COLO668 (cell line): ENCODE results near the gene ARID1A.
"Not testable (repeated sequence)": the region's sequence is repeated elsewhere in the genome, so short reads cannot be mapped to it uniquely, and the experiment has no call there.

Experiments
- DNase-seq: peaks from one replicate; lab custom pipeline; 2025; ENCODE audit not compliant: unreplicated experiment; lab: John Stamatoyannopoulos, UW

ARID1A gene

DNA sequence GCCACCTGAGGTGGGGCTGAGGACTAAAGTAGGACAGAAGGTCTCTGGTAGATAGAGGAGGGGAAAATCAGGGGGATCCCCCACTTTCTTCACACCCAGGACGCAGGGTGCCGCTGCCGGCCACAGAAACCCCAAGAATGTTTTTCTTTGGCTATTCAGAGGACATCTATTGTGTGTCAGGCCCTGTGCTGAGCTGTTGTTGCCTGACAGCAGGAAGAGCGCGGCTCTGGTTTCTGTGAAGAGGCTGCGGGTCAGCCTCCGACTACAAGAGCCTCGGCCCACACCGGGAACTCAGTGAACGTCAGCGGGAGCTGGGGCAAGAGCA lies 91.5 kb downstream of the ARID1A start:
- no peak for DNase-seq

DNA sequence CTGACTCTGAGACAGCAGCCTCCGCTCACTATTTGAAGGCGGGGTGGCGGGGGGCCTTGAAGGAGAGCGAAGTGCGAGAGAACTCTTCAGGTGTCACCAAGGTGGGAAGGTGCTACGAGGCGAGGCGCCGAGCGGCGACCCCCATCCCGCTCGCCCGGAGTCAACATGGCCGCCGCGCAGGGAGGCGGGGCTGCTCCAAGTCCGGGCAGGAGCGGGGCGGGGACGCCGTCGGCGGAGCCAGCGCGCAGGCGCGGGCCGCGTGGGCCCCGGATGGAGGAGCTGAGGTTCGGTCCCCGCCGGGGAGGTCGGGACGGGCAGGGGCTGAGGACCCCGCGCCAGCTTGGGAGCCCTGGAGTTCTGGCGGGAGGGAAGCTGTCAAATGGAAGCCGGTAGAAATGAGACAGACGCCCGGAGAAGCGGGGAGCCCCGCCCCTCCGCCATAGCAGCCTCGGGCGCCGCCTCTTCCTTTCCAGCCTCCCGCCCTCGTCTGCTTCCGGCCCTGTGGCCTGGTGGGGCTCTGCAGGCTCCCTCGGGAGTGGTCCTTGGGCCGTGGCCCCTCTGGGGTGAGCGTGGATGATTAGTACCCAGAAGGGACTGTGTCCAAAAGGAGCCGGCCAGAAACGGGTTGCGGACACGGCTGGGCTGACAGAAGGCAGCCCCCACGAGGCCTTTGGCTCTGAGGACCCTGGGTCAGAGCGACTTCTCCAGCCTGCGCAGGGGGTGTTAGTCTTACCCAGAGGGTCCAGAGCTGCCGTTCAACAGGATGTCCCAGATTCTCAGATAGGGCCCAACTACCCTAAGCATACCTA lies 92.1 kb downstream of the ARID1A start, which contains the start of gene PIGV:
TSS of gene PIGV (plus strand) at position 245 of the 809 bp plus-strand sequence. CDS start 2,866 bp downstream, outside the sequence.
- DNase-seq: peak; percentile 97

DNA sequence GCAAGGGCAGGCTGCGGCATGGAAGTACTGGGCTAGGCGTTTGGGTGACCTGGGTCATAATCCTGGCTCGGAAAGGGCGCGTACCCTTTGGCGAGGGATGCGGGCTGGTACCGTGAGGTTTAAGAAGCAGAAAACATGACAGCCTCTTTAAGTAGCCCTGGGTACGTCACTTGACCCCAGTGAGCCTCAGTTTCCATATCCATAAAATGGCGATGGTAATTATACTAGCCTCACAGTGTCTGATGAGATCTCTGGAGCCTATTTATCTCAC lies 92.6 kb downstream of the ARID1A start:
- DNase-seq: no peak

DNA sequence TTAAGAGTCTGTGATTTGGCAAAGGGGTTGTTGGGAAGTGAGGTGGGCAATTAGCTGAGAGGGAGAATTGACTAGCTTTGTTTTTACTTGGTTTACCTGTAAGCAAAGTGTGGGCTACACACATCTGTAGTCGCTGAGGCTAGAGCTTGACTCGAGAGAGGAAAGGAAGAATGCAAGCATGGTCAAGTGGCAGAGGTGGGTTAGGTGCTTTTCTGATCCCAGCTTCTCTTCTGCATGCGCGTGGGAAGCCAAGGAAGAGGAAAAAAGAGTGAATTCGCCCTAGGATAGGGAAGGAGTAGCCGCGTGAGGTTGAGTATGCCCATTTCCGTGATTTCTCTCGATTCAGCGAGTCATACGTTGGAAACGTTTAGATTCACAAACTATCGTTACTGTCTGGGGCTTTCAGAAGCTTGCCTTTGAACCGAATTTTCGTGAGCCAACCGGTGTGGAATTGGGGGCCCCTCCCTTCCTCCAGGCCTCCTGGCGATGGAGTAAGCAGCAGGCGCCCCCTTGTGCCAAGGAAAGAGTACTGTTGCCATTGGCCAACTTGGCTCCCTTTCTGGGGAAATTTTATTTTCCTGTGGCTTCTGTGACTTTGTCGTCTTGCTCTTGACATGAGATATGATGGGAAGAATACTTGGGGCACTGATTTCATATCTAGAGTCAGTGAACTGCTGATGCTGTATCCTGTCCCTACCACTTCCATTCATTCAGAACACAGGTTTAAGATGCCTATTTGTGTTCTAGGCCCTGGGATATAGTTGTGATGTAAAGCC lies 93.2 kb downstream of the ARID1A start:
- peak; percentile 91 for DNase-seq

DNA sequence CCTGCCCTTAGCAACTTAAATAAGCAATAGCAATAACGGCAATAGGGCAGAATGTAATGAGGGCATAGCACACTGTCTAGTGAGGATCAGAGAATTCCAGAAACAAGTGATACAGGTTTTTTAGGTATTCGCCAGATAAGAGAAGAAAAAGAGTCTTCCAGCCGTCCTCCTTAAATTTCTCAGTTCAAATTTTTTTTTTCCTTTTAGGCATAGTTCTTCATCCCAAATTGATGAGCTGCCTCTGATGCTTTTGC lies 93.7 kb downstream of the ARID1A start:
- DNase-seq: no peak

DNA sequence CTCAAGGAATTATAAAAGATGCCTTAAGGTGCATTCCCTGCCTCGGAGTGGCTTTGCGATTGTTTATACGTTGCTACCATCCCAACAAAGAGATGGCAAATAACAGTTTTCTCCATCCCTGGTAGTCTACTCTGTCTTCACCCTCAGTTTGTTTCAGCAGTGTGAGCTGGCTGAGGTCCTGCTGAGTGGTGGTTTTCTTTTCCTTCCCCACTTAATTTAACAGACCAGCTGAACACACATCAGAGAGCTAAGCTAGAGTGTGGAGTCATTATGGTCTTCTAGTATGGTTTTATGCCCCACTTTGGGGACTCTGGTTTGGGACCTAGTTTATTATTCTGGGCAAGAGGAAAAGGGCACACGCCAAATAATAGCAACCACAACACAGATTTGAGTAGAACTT lies 94.1 kb downstream of the ARID1A start:
- no peak for DNase-seq

DNA sequence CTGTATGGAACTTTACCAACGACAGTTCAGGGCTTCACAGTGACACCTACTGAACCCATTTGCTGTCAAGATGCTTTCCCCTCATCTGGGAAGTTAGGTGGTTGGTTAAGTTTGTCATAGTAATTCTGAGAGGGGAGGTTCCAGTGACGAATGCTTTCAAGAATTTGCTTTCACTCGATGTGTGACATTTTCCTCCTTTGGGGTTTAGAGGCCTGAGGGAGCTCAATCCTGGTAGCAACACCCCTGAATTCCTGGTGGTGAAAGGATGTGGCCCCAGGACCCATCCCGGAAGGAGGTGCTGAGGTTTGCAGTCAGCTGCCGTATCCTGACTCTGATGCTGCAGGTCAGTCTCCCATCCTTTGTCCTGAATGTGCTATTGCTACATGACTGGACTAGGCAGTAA lies 94.7 kb downstream of the ARID1A start:
- no peak for DNase-seq

DNA sequence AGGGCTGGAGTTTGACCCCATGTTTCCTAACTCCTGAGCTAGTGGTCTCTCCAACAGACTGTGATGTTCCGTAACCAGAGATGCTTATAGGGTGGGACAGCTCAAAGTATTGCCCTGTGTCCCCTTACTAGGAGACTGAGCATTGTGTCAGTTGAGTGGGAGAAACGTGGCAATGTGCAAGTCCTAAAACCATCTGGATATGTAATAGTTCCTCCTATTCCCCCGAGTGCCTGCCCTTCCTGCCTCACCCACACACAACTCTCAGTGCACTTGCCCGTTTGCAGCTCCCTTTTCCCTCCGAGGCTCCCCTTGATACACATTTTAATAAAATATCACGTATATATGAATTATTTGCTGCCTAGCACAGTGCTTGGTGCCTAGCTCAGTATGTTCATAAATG lies 95.3 kb downstream of the ARID1A start:
- DNase-seq: no peak

DNA sequence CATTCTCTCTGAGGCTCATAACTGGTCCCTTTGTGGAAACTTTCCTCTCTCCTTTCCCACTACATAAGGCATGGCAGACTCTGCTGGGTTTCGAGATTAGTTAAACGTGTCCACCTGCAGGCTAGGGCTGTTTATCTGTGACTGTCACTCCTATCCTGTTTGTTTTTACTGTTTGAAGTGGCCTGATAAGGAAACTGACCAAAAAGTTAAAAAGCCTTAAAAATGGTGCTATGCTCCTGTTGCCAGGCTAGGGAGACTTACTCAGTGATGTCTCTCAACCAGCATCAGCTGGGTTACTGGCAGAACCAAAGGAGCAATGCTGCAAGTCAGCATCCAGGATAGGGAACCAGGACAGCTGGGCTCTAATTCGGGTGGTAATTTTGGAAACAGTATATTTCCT lies 95.8 kb downstream of the ARID1A start:
- DNase-seq: no peak

DNA sequence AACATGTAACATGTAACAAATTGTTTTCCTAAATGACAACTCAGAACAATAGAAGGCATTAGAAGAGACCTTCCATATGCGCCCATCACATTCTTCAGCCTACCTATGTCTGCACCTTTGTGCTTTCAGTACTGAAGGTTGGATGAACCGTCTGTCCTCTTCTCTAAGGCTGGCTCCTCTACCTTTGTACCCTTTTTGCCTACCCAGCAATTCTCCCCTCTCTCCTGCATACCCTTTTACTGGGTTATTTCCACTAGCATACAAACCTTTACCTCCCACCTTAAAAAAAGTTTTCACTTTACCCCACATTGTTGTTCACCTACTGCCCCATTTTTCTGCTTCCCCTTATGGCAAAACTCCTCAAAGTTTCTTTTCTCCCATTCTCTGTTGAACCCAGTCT lies 97.1 kb downstream of the ARID1A start:
- no peak for DNase-seq

DNA sequence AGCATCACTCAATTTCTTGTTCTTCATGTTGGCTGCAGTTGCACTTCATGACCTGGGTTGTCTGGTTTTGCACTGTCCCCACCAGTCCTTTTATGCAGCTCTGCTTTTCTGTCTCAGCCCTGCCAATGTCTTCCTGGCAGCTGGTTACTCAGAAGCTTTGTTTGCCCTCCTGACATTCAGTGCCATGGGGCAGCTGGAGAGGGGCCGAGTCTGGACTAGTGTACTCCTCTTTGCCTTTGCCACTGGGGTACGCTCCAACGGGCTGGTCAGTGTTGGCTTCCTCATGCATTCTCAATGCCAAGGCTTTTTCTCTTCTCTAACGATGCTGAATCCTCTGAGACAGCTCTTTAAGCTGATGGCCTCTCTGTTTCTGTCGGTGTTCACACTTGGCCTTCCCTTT lies 98.6 kb downstream of the ARID1A start:
- no peak for DNase-seq

DNA sequence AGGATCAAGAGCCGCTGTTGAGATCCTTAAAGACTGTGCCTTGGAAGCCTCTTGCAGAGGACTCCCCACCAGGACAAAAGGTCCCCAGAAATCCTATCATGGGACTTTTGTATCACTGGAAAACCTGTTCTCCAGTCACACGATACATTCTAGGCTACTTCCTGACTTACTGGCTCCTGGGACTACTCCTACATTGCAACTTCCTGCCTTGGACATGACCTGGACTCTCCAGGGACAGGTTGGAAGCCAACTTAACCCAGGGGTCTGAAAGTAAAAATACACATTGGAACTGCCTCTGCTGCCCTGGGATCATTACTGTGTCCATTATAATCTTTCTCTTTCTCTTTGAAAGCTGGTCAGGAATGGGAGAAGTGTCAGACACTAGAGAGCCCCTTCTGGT lies 101.8 kb downstream of the ARID1A start:
- DNase-seq: no peak

DNA sequence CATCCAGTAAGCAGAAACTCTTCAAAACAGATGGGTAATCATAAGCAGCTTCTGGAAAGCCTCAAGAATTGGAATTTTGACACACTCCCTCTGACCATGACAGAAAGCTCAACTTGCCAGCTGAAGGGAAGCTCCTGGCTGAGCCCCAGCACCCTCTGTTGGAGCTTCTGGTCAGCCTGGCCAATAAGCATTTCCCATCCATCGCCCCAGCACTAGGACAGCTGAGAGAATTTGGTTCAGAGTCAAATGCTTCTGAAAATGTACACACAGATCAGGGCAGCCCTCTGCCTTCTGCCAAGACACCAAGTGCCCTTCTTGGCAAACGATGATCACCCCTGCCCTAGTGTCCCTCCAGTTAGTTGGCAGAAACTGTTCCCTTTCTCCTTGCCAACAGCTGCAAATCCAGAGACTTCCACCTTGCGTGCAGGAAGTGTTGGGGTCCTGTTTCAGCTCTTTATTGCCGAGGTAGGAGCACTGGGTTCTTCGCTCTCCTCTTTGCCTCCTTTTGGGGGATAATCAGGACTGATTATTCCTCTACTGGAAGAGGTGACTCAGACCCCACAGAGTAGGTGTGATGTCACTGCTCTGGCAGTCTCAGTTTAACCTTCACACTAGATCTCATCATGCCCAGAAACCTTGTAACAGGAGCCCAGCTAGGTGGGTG lies 103.8 kb downstream of the ARID1A start:
- no peak for DNase-seq

DNA sequence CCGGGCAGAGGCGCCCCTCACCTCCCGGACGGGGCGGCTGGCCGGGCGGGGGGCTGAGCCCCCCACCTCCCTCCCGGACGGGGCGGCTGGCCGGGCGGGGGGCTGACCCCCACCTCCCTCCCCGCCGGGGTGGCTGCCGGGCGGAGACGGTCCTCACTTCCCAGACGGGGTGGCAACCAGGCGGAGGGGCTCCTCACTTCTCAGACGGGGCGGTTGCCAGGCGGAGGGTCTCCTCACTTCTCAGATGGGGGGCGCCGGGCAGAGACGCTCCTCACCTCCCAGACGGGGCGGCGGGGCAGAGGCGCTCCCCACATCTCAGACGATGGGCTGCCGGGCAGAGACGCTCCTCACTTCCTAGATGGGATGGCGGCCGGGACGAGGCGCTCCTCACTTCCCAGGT lies 108.1 kb downstream of the ARID1A start:
- DNase-seq: not testable (repeated sequence)

DNA sequence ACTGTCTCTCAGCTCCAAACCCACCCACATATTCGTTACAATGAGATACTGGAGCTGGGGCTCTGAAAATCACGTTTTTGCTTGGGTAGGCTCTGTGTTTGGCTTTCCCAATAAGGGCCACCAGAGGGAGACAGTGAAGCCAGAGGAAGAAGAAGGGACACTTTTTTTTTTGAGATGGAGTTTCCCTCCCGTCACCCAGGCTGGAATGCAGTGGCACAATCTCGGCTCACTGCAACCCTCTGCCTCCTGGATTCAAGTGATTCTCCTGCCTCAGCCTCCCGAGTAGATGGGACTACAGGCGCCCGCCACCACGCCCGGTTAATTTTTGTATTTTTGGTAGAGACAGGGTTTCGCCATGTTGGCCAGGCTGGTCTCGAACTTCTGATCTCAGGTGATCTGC lies 114.3 kb downstream of the ARID1A start:
- DNase-seq: peak; percentile 76

DNA sequence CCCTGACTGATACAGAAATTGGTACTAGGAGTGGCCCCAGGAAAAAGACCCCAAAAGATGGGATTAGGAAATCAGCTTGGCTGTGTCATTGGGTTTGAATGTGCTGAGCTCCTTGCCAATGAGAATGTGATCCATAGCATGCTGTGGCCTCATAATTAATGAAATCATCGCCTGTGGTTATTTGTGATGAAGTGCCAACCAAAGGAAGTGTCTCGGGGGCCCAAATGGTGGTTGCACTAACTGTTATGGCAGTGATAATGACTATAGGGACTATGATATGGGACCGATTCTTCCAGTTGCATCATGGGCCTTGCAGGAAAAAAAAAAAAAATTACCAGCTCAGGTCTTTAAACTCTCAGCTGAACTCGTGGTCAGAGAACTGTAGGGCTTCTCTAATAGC lies 115.2 kb downstream of the ARID1A start:
- DNase-seq: no peak

DNA sequence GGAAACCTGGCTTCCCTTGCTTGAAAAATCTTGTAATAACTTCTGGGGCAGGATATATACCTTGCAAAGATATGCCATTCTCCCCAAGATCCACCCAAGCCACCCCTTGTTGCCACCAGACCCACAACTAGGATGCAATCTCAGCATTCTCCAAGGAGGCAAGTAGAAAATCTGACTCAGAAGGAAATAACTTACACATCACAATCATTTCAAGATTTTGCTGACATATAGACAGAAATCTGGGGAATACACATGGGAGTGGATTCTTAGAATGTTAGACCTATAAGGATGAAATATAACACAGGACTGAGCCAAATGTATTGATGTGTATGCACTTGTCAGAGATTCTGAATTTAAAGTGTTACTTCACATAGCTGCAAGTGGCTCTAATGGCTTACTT lies 115.9 kb downstream of the ARID1A start:
- DNase-seq: no peak

DNA sequence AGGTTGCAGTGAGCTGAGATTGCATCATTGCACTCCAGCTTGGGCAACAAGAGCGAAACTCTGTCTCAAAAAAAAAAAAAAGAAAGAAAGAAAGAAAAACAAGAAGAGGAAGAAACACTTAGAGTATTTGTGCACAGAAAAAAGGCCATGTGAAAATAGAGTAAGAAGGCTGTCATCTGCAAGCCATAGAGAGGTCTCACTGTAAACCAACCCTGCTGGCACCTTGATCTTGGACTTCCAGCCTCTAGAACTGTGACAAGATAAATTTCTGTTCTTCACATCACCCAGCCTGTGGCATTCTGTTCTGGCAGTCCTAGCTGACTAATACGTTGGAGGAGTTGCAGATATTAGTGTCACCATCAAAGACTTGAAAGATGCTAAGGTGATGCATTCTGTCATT lies 118.6 kb downstream of the ARID1A start:
- DNase-seq: no peak

DNA sequence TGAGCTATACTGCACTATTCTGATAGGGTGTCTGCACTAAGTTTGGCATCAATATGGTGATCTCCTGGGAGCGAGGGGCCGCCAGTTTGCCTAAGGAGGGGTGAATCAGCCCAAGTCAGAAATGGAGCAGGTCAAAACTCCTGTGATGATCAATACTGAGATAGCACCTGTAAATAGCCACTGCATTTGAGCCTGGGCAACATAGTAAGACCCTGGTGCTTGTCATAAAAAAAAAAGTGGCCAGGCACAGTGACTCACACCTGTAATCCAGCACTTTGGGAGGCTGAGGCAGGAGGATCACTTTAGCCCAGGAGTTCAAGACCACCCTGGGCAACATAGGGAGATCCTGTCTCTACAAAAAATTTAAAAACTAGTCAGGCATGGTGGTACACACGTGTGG lies 119.1 kb downstream of the ARID1A start:
- DNase-seq: no peak

DNA sequence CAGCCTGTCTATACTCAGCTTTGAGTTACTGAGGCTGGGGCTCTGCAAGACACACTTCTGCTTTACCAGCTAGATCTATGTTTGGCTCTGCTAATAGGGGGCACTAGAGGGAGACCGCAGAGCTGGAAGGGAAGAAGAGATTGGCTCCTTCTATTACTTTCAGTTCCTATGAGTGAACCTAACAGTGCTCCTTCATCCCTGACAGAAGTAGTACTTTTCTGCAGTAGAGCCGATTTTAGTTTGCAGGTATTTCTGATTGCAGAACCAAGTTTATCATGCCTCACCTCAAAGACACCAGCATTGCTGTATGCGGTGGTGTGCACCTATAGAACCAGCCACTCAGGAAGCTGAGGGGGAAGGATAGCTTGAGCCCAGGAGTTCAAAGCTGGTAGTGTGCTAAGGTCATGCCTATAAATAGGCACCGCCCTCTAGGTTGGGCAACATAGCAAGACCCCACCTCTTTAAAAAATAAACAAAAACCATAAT lies 125.0 kb downstream of the ARID1A start:
- DNase-seq: no peak

DNA sequence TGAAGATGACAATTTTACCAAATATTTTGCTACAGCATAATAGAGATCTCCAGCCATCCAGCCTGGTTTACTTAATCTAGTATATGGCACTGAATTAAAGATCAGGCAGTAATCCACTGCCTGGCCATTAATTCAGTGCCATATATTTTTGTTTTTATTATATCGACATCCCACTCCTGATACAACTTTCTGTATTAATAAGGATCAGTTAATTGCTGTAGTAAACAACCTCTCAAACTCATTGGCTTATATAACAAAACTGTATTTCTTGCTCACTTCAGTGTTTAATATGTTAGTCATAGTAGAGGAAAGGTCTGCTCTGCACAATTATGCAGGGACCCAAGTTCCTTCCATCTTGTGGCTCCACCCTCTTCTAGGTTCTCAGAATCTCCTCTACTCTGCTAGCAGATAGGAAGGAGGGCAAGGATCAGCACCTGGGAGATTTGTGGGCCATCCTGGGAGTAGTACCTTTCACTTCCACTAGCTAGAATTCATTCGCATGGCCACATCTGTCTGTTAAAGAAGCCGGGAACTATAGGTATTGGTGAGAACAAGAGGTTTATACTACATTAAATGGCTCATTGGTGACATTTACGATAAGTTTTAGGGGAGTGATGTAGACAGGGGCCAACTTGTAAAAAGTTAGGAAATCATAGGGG lies 127.1 kb downstream of the ARID1A start:
- DNase-seq: no peak

DNA sequence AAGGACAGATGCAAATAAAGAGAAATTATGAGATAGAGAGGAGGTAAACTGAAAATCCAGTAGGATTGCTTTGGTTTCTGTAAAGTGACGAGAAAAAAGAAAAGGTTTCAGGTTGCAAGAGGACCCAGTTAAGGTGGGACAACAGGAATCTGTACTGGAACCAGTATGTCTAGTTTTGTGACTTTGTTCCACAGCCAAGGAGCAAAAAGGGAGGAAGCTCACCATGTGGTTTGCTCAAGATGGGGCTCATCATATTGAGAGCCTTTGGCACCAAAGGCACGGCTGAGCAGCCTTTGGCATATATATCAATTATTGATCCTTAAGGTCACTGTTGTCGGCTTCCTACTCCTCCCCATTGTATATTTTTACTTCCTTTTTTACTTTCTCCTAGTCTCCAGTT lies 128.9 kb downstream of the ARID1A start:
- no peak for DNase-seq
